SU-DHL-6 (cell line): ENCODE data around the gene RAB11A.

Experiments
- H2AFZ ChIP-seq: fragments of 200-600 bp; sonication (generic); 2 replicates; pipeline ENCODE4 v1.6.1; 2014; ENCODE audit warnings: low read depth, mild to moderate bottlenecking, moderate library complexity, mixed read lengths, antibody characterized with exemption, low read length; ENCODE audit not compliant: severe bottlenecking
- H3F3A ChIP-seq: fragments of 200-600 bp; shearing (Covaris generic); 2 replicates; pipeline ENCODE4 v1.6.0; 2016; ENCODE audit warnings: antibody characterized with exemption, mild to moderate bottlenecking; ENCODE audit not compliant: insufficient read depth
- H3K27ac ChIP-seq: fragments of 200-600 bp; sonication (generic); 2 replicates; pipeline ENCODE4 v1.5.1; 2016; ENCODE audit warnings: low read depth, mild to moderate bottlenecking, low read length, moderate library complexity, mixed read lengths
- H3K27me3 ChIP-seq: fragments of 200-600 bp; sonication (generic), shearing (Covaris generic); 2 replicates; pipeline ENCODE4 v1.6.0; 2014; ENCODE audit warnings: mild to moderate bottlenecking, low read length
- H3K36me3 ChIP-seq: fragments of 200-600 bp; sonication (generic); 2 replicates; pipeline ENCODE4 v1.6.1; 2014; ENCODE audit warnings: mild to moderate bottlenecking, low read length, mixed read lengths
- H3K4me2 ChIP-seq: fragments of 300-600, 200-600 bp; shearing (Covaris generic), sonication (generic); 2 replicates; pipeline ENCODE4 v1.6.0; 2014; ENCODE audit warnings: low read length, low read depth, mild to moderate bottlenecking; ENCODE audit not compliant: poor library complexity, severe bottlenecking
- H3K4me3 ChIP-seq: fragments of 200-600 bp; sonication (generic); 2 replicates; pipeline ENCODE4 v1.5.1; 2014; ENCODE audit warnings: antibody characterized with exemption, low read length, mild to moderate bottlenecking, mixed read lengths; ENCODE audit not compliant: insufficient read depth, poor library complexity, severe bottlenecking
- H3K79me2 ChIP-seq: fragments of 200-600 bp; sonication (generic); 2 replicates; pipeline ENCODE4 v1.6.1; 2014; ENCODE audit warnings: mild to moderate bottlenecking, low read length, moderate library complexity; ENCODE audit not compliant: insufficient read depth
- H3K9ac ChIP-seq: fragments of 200-600 bp; sonication (generic); 2 replicates; pipeline ENCODE4 v1.7.0; 2014; ENCODE audit warnings: mild to moderate bottlenecking, low read length
- H3K9me2 ChIP-seq: fragments of 200-600 bp; sonication (generic); replicated peaks from 2 replicates; pipeline ENCODE4 v1.6.1; 2014; ENCODE audit warnings: low read length; ENCODE audit not compliant: insufficient read depth
- H3K9me3 ChIP-seq: fragments of 200-600 bp; sonication (generic); 2 replicates; pipeline ENCODE4 v1.6.1; 2014; ENCODE audit warnings: low read length, mixed read lengths; ENCODE audit not compliant: insufficient read depth
- H4K20me1 ChIP-seq: fragments of 200-600 bp; sonication (generic); 2 replicates; pipeline ENCODE4 v1.6.1; 2014; ENCODE audit warnings: low read depth, mild to moderate bottlenecking, antibody characterized with exemption, low read length, moderate library complexity, mixed read lengths
- EZH2phosphoT487 ChIP-seq: fragments of 200-600 bp; sonication (generic), shearing (Covaris generic); conservative IDR thresholded peaks from 2 replicates; pipeline ENCODE4 v1.6.1; 2018; ENCODE audit warnings: mild to moderate bottlenecking, antibody characterized with exemption, low read length, moderate library complexity, mixed read lengths
- TF ChIP-seq, protein P1 (sequence below): fragments of 200-600 bp; sonication (generic); IDR thresholded peaks from one replicate; pipeline ENCODE4 v1.5.1; 2017; ENCODE audit warnings: antibody characterized with exemption, mild to moderate bottlenecking, low read length, moderate library complexity; ENCODE audit not compliant: insufficient read depth, poor library complexity, severe bottlenecking

Gene RAB11A

GRCh38 chr15:65822316-65822715 is 47.0 kb upstream of the RAB11A start:
- Histone ChIP-seq H3K9me2 (no peaks in the 10 kb centered on the region), H2AFZ (no peak overlapping the region), H3K79me2 (no peaks in the 10 kb centered on the region), H3K36me3 (no peaks in the 10 kb centered on the region), H3K4me2 (peak overlapping the region; percentile 69), H3K9ac (peak overlapping the region; percentile 5; the same call in 1 of the 2 replicates), H3K27ac (peak overlapping the region; percentile 82), H4K20me1 (no peaks in the 10 kb centered on the region), H3K4me3 (peak overlapping the region; percentile 1), H3K27me3 (no peaks in the 10 kb centered on the region), H3F3A (peaks cover 76% of the 10 kb centered on the region), H3K9me3 (no peaks in the 10 kb centered on the region)
- TF ChIP-seq, protein P1, sequence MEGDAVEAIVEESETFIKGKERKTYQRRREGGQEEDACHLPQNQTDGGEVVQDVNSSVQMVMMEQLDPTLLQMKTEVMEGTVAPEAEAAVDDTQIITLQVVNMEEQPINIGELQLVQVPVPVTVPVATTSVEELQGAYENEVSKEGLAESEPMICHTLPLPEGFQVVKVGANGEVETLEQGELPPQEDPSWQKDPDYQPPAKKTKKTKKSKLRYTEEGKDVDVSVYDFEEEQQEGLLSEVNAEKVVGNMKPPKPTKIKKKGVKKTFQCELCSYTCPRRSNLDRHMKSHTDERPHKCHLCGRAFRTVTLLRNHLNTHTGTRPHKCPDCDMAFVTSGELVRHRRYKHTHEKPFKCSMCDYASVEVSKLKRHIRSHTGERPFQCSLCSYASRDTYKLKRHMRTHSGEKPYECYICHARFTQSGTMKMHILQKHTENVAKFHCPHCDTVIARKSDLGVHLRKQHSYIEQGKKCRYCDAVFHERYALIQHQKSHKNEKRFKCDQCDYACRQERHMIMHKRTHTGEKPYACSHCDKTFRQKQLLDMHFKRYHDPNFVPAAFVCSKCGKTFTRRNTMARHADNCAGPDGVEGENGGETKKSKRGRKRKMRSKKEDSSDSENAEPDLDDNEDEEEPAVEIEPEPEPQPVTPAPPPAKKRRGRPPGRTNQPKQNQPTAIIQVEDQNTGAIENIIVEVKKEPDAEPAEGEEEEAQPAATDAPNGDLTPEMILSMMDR: no peak
- no peak for TF ChIP-seq EZH2phosphoT487

DNA sequence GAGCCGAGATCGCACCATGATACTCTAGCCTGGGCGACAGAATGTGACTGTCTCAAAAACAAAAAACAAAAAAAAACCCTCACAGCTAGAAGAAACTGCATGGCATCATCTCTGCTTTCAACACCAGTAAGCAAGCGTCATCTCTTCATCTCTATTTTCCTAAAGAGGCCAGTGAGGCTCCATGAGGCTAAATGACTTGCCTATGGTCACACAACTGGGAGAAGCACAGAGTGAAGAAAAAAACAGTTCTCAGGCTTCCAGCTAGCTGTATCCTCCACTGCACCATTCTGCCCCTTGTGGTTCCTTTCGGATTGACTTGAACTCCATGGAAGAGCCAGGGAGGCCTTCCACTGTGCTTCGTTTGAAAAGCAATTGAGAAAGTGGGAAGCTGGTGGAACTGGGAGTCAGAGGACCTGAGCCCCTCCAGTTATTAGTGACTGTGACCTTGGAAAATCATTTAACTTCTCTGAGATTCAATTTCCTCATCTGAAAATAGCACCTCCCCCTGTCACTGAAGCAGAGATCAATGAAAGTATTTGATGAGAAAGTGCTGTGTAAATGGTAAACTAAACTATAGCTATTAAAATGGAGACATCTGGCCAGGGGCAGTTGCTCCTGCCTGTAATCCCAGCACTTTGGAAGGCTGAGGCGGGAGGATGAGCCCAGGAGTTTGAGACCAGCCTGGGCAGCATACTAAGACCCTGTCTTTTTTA is 45.1 kb upstream of the RAB11A start:
- TF ChIP-seq, protein P1: peak; percentile 62
- no peak for TF ChIP-seq EZH2phosphoT487
- H3K79me2 ChIP-seq: no peaks in the 10 kb centered on the region
- H2AFZ ChIP-seq: peak overlapping the region; percentile 10
- H3K4me2 ChIP-seq: peak overlapping the region; percentile 69
- H3K9ac ChIP-seq: peak overlapping the region; percentile 42
- H3K9me3 ChIP-seq: no peaks in the 10 kb centered on the region
- H3K27me3 ChIP-seq: no peaks in the 10 kb centered on the region
- peak overlapping the region; percentile 82 for H3K27ac ChIP-seq
- H3K36me3 ChIP-seq: no peaks in the 10 kb centered on the region
- no peaks in the 10 kb centered on the region for H4K20me1 ChIP-seq
- H3K4me3 ChIP-seq: peak overlapping the region; percentile 12
- H3F3A ChIP-seq: peaks cover 70% of the 10 kb centered on the region
- no peaks in the 10 kb centered on the region for H3K9me2 ChIP-seq

GRCh38 chr15:65824941-65825544 is 44.2 kb upstream of the RAB11A start:
- no peaks in the 10 kb centered on the region for H3K9me2 ChIP-seq
- no peaks in the 10 kb centered on the region for H3K79me2 ChIP-seq
- peaks cover 62% of the 10 kb centered on the region for H3F3A ChIP-seq
- no peaks in the 10 kb centered on the region for H3K27me3 ChIP-seq
- H3K9ac ChIP-seq: peak overlapping the region; percentile 19; the same call in 1 of the 2 replicates
- peak overlapping the region; percentile 9 for H2AFZ ChIP-seq
- H4K20me1 ChIP-seq: no peaks in the 10 kb centered on the region
- H3K4me2 ChIP-seq: peak overlapping the region; percentile 69
- no peaks in the 10 kb centered on the region for H3K36me3 ChIP-seq
- no peak overlapping the region for H3K4me3 ChIP-seq
- H3K27ac ChIP-seq: peak overlapping the region; percentile 82
- H3K9me3 ChIP-seq: no peaks in the 10 kb centered on the region
- TF ChIP-seq EZH2phosphoT487: no peak
- TF ChIP-seq, protein P1: no peak
